Right lung (tissue), 5 donors: ENCODE results near the gene GPR156. TPM values are rescaled to one million over a fixed set of nuclear protein-coding genes. Genes with fewer than 3 reads are reported as not detected.
"Not testable (repeated sequence)": the region's sequence is repeated elsewhere in the genome, so short reads cannot be mapped to it uniquely, and the experiment has no call there.

Experiments used
- DNase-seq, 2 donors: peaks; one replicate each; pipeline ENCODE4 v3.0.0-alpha.2; 2013
- polyA plus RNA-seq, 5 donors: library from polyadenylated mRNA; unstranded; fragments of 120-200 nt; gene quantifications; one replicate each; pipeline versions ENCODE4 v1.2.1 to v1.2.3, GENCODE V29; 2013; ENCODE audit warnings: inconsistent platforms in 1 of 5, low replicate concordance in 1 of 5; ENCODE audit not compliant: insufficient read length in 5 of 5, insufficient read depth in 1 of 5

The GPR156 gene
- polyA plus RNA-seq, 5 donors, result 1.9 to 2.4 (median 2.3) TPM

DNA sequence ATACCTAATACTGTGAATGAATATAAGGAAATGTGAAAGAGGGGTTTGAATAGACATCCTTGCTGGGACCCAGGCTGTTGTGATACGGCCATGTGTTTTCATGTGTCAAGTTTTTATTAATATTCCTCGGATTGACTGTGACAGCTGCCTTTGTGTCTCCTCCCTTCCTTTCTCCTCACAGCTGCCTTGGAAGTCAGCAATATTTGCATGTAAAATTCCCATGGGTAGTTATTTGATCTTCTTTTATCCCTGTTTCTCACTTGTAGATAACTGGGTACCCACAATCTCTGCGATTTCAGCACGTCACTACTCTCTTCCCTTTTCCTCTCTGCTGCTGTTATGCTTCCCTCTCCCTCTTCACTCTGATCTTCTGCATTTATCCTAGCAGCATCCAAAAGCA, 9.4 kb downstream of the GPR156 start:
- DNase-seq, result no peak

DNA sequence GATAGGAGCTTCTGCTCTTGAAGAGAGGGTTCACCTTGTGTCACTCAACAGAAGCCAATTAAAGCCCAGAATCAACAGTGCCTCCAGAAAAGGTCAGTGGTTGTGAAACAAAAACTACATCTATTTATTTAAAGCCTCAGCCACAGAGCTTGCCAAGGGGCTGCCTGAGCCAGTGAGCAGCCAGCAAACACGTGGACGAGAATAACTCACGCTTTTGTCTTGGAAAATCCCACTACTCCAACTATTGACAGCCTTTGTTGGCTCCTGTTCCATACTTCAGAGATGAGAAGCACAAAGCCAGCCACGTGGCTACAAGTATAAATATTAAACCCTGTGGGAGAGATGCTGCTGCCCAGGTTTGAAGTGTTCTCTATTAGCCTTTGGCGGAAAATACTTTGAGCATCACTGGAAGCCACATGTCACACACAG, 10.3 kb downstream of the GPR156 start:
- peak in 1 of 2 donors; percentile 17 for DNase-seq

GRCh38 chr3:120272286-120272685, 12.7 kb downstream of the GPR156 start:
- DNase-seq, result no peak

DNA sequence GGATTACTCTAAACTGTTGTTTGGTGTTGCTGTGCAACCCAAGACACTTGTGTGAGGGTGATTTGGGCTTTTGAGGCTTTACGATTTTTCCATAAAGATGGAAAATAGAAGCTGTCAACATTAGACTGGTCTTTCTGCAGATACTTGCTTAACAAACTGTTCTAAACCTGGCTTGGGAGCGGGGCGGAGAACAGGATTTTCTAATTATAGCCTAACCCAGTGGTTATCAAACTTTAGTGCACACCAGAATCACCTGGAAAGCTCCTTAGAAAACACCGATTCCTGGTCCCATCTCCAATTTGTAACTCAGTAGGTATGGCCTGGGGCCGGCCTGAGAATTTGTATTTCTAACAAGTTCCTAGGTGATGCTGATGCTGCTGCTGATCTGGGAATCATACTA, 19.0 kb downstream of the GPR156 start:
- DNase-seq, result no peak

DNA sequence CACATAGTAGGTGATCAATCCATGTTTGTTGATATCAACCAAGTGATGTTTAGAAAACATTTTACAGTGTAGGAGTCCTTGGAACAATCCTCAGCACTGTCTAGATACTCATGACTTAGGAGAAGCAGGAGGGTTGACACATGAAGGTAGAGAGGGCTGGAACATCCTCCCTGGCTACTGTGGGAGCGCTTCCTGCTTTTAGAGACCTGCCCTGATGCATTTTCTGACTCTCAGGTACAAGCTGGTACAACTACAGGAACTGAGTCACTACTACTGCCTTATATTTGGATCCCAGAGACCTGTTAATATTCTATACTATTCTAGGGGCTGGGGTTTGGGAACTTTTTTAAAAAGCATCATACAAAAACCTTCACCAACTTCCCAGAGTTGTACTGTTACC, 20.1 kb downstream of the GPR156 start:
- DNase-seq, result no peak

DNA sequence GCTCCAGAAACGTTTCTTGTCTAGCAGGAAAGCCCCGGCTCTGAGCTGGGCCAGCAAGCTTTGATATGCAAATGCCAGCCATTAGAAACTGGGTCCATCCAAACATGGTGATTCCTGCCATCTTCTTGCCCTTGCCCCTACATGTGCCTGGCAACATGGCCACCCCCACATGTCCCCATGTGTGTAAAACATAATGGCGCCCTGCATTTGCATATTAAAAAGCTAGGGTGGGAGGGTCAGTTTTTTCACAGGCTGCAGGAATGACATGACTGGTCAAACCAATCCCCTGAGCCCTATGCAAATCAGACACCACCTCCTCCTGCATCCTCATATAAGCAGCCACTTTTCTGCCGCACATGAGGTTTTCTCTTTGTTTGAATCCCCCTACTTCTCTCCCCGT, 21.2 kb downstream of the GPR156 start:
- no peak for DNase-seq

DNA sequence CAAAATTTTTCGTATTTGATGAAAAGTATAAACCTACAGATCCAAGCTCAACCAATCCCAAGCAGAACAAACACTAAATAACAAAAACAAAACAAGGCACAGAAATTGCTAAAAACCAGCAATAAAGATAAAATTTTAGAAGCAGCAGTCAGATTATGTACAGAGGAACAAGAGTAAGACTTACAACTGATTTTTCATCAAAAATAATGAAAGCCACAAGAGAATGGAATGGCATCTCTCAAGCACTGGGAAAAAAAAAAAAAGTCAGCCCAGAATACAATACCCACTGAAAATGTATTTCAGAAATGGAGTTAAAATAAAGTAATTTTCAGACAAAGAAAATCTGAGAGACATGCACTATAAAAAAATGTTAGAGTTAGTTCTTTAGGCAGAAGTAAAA, 27.0 kb downstream of the GPR156 start:
- no peak for DNase-seq

DNA sequence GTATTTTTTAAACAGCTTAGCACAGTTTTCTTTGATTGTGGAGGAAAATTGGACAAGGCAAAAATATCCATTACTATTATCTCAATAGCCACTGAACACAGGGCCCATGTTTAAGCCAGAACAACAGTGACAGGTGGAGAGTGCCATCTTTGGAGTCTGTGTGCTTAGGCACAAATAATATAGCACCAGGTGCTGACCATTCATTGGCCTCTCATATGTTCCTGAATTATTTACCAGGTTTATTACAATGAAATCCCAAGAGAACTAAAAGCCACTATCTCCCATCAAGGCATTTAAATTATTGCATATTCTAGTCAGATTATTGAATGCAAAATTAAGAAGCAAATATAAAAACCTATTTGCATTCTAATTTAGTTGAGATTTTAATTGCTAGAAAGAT, 39.6 kb downstream of the GPR156 start:
- no peak for DNase-seq

DNA sequence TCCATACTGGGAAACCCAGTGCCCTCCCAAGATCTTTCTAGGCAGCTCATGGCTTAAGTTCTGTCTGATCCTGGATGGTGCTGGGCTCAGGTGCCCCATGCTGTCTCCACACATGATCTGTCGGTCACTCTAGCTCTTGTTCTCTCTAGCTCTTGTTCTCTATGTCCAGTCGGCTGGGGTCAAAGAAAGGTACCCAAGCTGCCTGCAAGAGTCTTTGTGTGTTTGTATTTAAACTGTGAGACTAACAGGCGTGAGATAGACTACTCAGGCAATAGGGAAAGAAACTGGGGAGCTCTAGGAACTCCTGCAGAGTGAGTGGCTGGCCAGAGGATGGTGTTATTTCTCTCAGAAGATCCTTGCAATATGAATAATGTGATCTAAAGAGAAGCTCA, 40.2 kb downstream of the GPR156 start:
- DNase-seq, result peak in 1 of 2 donors; percentile 3

DNA sequence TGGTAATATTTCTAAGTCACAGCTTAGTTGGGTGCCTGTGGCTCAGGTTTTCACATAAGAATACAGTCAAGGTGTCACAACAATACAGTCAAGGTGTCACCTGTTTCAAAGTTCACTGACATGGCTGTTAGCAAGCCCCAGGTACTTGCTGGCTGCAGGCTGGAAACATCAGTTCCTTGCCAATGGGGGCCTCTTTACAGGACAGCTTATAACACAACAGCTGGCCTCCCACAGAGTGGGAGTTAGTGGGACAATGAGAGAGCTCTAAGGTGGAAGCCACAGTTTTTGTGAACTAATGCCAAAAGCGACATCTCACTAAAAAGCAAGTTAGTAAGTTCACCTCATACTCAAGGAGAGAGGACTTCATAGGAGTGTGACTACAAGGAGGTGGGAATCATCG, 45.4 kb downstream of the GPR156 start:
- DNase-seq, result no peak

- DNase-seq, result no peak
These were observed 57.2 kb downstream of the GPR156 start for GRCh38 chr3:120227710-120228347.

- DNase-seq, result no peak
These were observed 60.8 kb downstream of the GPR156 start for GRCh38 chr3:120224237-120224636.

- DNase-seq, result no peak
These were observed 66.0 kb downstream of the GPR156 start for GRCh38 chr3:120218981-120219380.

DNA sequence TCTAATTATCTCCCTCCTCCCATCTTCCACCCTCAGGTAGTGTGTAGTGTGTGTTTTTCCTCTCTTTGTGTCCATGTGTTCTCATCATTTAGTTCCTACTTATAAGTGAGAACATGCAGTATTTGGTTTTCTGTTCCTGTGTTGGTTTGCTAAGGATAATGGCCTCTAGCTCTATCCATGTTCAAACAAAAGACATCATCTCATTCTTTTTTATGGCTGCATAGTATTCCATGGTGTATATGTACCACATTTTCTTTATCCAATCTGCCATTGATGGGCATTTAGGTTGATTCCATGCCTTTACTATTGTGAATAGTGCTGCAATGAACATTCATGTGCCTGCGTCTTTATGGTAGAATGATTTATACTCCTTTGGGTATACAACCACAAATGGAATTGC, 68.4 kb downstream of the GPR156 start:
- DNase-seq, result not testable (repeated sequence)

DNA sequence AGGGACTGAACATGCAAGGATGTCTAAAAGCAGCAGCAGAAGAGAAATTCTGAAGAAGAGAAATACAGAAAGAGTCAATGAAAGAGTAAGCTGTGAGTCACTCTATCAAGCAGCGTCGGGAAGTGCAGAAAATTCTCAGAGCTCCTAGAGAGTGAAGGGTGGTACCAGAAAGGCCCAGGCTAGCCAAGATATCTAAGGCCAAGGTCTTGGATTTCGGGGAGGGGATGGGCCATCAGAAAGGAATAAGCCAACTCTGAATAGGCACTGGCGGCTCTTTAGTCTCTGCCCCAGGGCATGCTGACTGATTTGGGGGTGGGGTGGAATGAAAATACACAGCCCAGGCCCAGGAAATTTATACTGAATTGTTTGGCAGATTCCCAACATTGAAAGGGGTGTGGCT, 70.8 kb downstream of the GPR156 start:
- DNase-seq, result no peak

GRCh38 chr3:120212505-120212904, 72.5 kb downstream of the GPR156 start:
- no peak for DNase-seq

DNA sequence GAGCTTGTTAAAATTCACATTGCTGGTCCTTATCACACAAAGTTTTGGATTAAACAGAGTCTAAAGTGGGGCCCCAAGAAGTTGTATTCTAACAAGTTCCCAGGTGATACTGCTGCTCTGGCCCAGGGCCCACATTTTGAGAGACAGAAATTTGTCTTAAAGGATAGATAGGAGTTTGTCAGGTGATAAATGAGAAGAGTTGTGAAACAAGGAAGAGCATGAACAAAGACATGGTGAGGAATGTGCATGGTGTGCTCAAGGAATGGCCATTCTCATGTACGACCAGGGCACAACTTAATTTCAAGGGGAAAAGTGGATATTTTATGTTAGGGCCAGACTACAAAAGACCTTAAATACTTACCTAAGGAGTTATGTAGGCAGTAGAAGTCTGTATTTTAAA, 75.6 kb downstream of the GPR156 start:
- no peak for DNase-seq

- DNase-seq, result no peak
These were observed 80.7 kb downstream of the GPR156 start for GRCh38 chr3:120204338-120204737.

- DNase-seq, result no peak
These were observed 81.4 kb downstream of the GPR156 start for GRCh38 chr3:120203621-120204020.

DNA sequence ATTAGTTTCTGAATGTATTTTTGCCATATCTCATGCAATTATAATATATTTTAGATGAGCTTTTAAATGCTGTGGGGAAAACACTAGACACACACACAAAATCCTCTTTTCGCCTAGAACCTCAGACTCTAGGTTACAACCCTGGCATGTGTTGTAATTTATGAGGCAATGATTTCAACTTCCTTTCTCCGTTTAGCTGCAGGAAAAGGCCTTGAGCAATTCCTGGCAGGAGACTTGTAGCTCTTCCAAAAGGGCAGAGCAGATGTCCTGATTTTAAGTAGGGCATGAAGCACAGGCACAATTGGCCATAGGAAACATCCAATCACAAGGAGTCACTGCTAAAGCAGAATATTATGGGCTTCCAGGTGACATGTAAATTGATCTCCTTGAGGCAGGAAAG, 82.0 kb downstream of the GPR156 start:
- DNase-seq, result peak; percentile 52 to 70

- DNase-seq, result no peak
These were observed 82.7 kb downstream of the GPR156 start for GRCh38 chr3:120202363-120202762.

- DNase-seq, result no peak
These were observed 84.4 kb downstream of the GPR156 start for GRCh38 chr3:120200493-120201235.

DNA sequence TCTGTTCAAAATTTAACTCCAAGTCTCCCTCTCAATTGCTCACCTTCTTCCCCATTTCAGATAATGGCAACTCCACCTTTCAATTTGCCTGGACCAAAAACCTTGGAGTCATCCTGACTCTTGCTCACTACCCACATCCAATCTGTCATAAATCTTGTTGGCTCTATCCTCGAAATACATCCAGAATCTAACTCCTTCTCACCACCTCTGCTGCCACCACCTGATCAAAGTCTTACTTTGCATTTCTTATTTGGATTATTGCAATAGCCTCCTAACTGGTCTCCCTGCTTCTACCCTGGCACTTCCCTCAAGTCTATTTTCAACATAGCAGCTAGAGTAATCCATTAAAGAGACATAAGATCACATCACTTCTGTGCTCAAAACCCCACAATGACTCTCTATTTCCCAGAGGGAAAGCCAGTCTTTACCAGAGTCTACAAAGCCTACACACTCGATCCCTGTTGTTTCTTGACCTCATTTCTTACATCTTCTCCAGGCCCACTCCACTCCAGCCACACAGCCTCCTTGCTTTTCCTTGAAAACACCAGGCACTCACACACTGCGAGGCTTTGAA, 86.6 kb downstream of the GPR156 start:
- no peak for DNase-seq
